Measurements from ENCODE around the gene MAN1A1.

Gene MAN1A1

DNA sequence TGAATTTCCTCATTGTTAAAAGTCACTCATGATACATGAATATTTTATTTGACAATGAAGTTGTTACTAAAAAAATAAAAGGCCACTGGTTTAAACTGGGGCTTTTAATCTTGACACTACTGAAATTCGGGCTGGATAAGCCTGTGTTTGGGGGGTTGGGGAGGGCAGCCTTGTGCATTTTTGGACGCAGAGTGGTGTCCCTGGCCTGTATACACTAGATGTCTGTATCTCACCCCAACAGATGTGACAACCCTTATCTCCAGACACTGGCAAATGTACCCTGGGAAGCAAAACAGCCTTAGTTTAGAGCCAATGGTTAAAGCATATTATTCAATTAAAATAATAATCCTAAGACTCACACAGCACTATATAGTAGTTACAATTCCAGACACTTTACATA lies 24.8 kb downstream of the MAN1A1 start:
- no peak for DNase-seq

DNA sequence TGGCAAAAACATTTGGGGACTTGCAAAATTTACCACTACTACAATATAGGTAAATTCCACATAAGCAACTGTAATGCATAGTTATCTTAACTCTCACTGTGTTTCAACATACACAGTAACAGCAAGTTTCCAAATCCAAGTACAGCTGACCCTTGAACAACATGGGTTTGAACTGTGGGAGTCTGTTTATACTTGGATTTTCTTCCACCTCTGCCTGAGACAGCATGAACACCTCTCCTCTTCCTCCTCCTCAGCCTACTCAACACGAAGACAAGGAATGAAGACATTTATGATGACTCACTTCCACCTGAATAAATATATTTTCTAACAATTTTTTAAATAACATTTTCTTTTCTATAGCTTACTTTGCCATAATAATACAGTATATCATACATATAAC lies 25.6 kb downstream of the MAN1A1 start:
- DNase-seq = no peak

DNA sequence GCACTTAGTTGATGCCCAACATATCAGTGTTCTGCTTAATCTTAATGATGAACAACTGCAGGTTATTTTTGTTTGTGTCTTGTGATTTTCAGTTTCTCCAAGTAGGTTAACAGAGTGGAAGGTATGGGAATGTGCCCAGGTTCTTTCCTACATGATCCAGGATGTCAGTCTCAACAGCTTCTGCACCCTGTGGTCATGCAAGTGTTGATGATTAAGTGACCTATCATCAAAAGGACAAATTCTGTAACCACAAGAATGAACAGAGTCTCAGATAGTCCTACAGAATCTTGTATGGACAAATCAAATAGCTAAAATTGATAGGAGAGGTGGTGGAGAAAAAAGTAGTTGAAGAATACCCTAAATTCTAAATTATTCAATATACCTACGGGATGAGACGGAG lies 26.1 kb downstream of the MAN1A1 start:
- DNase-seq = no peak

DNA sequence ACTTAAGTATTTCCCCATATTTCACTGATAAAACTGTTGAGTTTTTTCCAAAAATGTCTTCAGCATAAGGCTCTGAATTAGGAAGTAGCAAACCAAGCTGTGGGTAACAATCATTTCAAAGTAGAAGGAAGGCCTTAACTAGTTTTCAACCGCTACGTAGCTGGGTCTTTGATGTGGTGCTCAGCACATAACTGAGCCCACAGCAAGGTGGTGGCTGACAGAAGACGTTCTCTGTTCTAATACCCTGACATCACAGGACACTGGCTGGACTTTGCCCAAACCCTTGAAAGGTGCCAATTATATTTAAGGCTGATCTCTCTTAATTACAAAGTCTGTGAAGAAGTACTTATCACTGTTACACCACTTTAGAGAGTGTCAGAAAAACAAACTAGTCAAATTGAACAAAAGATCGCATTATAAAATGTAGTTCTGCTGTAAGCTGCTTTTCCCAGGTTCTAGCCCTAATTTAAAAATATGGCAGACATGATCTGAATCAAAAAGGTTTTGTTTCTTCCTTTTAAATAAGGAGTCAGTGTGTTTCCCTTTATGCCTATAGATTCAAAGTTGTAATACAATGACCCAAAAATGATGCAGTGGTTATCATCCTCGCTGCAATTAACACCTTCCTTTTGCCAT lies 26.7 kb downstream of the MAN1A1 start:
- DNase-seq = no peak

DNA sequence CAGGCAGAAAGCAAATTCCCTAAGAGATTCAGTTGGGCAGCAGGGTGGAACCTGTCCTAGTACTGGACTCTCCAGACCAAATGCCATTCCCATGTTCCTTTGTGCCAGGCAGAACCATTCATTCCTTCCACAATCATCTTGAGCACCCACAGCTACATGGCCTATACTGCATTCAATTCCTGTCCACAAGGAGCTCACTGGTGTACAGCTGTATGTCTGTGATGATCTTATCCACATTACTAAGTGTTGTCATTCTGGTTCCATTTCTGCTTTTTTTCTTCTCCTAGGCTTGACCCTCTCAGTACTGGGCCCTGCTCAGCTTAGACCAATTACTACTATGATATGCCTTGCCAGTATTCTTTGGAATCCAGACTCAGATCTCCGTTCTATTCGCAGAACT lies 27.5 kb downstream of the MAN1A1 start:
- no peak for DNase-seq

DNA sequence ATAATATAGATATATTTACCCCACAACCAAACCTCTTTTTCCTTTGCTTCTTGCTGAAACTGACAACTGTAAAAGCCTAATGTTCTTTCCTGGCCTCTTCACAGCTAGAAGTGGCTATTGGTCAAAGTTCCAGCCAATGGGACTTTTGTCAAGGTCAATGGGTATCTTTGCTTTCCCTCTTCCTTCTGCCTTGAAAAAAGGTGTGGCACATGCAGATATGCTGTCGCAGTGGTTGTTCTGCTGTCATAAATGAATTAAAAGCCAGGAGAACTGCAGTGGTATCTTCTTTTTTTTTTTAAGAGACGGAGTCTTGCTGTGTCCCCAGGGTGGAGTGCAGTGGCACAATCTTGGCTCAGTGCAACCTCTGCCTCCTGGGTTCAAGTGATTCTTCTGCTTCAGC lies 29.9 kb downstream of the MAN1A1 start:
- no peak for DNase-seq

DNA sequence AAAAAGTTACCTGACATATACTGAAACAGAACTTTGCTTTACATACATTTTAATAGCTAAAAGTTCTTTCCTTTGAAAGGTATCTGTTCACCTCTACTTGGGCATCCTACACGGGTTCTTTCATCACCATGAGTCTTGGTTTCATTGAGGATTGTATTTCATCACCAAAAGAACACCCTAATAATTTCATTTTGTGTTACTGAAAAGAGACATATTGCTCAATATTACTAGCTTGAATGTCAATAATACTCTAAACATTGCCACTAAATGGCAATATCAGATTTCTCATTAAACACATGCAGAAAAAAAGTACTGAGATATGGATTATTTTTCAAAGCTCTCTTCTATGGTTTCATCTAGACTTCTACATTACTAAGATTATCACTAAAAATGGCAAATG lies 30.8 kb downstream of the MAN1A1 start:
- no peak for DNase-seq

DNA sequence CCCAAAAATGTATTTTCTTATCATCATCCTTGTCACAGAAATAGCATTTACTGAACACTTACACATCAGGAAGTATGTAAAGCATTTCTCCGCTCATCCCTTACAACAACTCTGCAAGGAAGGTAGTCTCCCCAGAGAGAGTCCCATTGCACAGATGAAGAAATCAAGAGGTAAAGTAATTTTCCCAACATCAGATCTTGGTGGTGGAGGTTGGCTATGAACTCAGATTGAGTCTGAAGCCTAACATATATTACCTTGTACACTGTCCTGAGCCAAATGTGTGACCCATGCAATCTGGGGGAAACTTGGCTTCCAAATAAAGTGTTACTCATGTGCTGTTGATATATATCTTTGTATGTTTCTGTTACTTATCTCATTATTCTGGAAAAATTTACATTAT lies 31.4 kb downstream of the MAN1A1 start:
- no peak for DNase-seq

DNA sequence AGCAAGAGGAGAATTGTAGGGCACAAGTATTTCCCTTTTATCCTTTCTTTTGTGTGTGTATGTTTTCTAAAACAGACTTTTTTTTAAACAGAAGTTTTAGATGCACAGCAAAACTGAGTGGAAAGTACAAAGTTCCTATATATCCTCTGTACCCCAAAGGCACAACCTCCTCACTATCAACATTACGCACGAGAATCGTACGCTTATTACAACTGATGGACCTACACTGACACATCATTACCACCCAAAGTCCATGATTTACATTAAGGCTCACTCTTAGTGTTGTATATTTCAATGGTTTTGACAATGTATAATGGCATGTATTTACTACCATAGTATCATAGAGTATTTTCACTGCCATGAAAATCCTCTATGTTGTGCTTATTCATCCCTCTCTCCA lies 32.6 kb downstream of the MAN1A1 start:
- no peak for DNase-seq

DNA sequence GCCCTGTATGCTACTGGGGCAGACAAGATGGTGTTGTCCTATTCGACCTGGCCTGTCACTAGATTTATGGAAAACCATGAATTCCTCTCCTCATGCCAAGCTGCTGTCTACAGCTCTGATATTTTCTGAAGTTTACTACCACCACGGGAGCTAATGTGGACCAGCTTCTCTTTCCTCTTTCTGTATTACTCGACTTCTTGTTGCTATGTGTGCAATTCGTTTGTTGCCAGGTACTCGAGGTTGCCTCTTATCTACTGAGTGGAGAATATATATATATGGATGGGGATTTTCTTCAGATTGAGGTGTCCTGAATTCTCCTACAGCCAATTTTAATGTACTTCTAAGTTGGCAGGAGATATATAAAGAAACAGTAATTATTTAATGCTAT lies 34.7 kb downstream of the MAN1A1 start:
- no peak for DNase-seq

DNA sequence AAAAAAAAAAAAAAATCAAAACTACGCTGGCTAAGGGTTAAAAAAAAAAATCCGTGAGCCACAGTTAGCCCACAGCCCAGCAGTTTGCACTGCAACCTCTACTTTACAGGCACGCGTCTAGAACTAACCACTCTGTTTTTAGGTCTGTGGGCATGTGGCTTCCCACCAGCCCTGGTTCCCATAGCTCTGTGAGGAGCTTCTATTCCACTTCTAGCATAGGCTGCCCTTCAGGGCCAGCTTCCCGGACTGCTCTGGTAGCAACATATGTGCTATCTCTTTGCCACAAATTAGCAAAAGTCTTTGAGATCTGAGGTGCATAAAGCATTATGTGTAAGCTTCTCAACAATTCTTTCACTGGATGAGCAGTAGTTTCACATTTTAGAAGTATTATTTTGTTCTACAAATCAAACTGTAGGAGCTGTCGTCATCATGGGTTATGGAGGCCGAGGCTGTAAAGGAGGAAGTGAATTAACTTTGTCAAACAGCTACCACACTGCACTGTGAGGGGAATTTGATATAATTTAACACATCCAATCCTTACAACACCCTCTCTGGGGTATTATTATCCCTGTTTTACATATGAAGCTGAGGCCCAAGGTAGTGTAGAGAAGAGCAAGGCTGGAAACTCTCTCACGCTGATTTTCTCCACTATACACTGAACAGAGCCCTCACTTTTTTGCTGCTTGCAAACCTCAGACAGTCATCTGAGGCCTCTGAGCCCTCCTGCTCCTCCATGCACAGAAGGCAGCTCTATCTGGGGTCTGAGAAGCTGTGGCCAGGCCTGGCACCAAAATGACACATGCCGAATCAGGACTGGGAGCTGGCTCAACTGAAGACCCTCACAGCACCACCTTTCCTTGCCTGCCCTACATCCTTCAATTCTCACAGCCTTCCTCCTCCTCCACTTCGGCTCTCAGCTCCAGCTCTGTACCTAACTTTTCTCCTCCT lies 35.4 kb downstream of the MAN1A1 start:
- DNase-seq = no peak

DNA sequence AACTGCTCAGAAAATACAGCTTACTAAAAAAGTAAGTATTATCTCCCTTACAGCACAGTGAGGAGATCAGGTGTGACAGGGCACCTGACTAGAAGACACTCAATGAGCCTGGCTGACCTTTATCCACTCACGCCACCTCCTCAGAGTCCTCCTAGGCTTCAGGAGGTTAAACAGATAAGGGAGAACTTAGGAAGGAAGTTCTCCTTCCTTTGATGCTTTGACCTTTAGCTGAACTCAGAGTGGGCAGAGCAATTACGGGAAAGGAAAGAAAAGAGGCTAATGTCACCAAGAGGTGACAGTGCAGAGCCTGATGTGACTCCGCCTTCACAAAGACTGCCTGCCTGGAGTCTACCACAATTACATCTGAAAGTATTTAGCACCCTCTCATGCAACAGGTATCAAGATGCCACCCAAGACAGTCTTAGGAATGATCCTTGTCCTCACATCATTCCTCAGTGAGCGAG lies 36.7 kb downstream of the MAN1A1 start:
- no peak for DNase-seq

DNA sequence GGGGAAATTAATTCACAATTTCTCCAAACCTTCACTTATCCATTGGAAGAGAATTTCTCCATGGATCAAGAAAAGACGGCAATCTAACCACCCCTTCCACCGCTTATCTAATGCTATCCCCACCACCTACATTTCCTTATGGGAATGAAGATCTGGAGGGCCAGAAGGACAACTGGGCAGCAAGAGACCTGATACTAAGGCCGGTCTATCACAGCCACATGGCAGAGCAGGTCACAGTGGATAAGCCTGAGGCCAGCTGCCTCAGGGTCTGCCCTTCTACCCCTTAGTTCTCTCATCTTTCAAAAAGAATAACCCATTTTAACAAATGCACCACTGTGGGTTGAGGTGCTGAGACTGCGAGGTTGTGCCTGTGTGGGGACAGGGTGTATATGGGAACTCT lies 37.1 kb downstream of the MAN1A1 start:
- no peak for DNase-seq

DNA sequence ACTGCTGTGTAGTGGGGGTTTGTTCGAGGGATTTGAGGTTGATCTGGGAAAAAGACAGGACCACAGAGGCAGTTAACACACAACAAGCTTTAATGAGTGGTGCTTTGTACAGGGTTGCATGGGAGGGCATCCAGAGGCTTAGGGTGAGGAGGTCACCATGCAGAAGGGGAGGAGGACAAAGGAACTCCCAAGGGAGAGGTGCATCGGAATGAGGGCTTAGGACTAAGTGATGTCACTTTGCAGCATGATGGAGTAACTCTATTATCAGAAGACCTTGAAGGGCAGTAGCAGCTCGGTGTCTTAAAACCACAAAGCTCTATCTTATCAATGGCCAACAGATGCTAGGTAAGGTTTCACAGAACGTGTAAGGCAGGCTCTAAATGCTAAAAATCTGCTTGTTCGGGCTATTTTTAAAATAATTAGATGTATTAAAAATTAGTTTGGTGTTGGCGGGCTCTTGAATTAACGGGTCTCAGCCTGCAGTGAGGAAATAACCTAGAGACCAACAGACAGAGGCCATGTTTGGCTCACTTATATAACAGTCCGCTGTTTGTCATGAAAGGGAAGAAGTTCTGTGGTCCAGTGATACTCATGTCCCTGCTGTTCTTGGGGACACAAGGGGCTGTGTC lies 37.9 kb downstream of the MAN1A1 start:
- no peak for DNase-seq

DNA sequence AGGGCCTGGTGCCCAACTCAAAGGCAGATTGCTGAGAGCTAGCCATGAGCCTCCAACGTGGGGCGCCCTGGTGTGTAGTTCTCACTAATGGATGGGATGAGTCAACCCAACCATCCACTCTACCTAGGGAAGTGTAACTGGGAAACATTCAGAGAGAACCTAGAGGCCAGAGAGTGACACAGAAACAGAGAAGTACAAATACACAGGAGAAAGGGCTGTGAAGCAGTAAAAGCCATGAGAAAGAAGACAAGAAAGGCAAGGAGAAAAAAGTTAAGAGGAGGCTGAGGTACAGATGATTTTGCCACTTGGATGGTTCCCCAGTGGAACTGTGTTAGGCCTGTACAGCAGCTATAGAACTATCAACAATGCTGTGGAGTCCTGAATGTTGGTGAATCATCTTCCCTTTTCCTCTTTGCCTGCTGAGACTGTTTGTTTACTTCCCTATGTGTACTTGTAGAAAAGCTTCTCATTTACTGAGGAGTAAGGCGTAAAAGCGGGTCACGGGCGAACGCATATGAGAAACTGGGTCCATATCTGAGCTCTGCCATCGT lies 39.0 kb downstream of the MAN1A1 start:
- no peak for DNase-seq

DNA sequence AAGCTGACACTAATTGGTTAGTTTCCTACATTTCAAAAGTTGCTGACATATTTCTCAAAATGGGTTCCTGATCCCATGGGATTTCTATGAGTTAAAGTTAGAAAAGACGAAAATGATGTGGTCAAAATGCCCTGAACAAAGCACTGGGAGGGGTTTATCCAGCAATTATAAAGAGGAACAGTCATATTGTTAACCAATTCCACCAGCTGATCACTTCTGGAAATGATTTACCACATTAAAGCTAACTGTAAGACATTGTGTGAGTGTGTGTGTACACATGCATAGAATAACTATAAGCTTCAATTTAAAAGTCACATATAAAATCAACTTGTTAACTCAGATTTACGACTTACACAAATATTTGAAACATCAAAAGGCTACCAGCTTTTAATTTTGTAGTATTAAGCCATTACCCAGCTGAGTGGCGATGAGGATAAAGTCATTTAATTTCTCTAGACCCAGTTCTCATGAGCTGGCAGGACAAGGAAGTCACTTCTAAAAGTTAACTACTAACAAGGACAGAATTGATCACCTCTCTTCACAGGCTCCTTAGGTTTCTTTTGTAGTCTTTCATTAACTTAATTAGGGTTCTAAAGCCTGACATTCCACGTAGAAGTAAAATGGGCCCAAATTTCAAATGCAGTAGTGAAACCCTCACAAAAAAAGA lies 40.4 kb downstream of the MAN1A1 start:
- no peak for DNase-seq

DNA sequence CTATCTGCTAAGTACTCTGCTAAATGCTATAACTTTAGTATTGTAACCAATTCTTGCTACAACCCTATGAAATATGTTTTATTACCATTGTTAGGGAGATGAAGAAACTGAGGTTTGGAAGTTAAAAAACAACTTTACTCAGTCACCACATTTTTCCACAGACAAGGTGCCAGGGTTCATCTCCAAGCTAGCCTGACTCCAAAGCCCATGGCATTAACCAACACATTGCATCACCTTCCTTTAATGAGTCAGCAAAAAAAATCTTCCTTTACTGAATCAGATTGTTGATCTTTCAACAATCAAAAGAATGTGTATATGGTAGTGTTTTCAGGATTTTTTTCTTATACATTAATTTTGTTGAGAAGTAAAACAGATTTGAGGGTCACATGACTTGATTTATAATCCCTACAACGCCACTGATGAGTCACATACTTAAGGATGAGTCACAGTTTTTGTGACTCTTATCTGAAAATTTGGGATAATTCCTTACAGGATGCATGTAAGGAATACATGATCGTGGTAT lies 41.5 kb downstream of the MAN1A1 start:
- no peak for DNase-seq

DNA sequence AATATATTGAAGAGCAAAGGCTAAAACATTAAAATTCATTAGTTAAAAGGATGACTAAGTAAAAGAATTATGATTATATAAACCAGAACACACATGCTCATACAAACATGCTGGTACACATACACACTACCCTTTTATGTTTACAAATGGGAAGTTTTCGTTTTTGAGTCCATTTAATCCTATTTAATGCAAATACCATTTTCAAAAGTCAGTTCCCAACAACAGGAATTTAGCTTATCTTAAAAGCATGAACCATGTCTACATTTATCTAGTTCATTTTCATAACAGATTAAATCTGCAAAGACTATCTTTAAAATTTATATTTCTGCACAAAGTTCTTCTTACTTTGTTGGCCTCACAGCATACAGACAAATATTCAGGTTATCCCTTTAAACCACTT lies 42.5 kb downstream of the MAN1A1 start:
- DNase-seq = no peak

DNA sequence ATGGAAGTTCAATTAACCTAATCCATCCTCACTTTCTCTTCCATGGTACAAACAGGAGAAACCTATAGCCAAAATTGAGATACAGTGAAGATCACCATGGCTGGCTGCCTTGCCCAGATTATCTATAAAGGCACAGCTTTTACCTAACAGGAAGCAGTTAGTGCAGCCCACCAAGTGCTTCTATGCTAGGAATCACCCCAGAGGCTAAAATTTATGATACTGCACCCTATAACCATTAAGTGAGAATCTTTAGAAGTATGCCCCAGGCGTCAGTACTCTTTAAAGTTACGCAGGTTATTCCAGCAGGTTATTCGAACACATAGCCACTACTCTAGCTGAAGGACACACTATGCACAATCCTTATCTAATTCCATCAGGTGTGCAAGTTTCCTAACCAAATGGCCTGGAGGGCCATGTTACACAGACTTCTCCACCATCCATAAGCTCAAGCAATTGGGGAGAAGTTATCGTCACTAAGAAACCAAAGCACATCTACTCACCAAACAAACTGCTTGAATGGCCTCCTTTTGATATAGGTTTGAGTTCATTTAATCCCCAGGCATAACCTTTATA lies 43.1 kb downstream of the MAN1A1 start:
- no peak for DNase-seq

DNA sequence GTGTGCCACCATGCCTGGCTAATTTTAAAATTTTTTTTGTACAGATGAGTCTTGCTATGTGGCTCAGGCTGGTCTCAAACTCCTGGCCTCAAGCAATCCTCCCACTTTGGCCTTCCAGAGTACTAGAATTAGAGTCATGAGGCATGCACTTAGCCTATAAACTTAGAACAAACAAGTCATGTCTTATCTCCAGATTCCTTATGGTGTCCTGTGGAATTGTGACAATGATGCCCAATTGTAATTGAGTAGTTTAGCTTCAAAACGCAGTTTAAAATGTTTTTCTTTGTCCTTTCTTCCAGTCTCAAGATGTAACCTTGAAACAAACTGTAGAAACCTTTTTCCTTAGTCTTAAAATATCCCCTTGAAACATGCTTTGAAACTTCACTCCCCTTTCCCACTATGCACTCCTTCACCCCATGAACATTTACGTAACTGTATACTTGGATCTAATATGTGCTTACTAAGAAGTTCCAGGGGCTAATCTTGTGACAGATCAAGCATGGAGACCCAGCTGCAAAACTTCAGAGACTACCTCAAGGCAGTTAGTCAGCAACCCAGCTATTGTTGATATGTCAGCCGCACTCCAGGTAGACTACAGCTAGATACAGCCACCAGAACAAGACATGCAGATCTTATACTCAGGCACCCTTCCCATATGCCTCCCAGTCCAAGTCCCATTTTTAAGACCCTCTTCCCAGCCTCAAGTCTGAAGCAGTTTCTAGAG lies 46.2 kb downstream of the MAN1A1 start:
- DNase-seq = no peak

DNA sequence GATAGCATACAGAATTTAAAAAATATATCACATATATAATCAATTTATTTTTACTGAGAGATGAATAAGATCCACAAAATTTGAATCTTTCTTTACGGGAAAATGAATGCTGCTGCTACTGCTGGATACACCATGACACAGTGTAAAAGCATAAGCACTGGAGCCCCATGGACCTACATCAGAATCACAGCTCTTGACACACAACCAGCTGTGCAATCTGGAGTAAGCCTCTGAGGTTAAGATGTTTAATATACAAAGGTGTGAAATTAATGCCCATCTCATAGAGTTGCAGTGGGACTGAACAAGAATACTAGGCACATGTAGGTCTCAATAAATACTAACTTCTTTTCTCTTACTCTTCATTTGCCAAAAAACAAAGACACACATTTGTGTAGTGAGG lies 48.1 kb downstream of the MAN1A1 start:
- no peak for DNase-seq

DNA sequence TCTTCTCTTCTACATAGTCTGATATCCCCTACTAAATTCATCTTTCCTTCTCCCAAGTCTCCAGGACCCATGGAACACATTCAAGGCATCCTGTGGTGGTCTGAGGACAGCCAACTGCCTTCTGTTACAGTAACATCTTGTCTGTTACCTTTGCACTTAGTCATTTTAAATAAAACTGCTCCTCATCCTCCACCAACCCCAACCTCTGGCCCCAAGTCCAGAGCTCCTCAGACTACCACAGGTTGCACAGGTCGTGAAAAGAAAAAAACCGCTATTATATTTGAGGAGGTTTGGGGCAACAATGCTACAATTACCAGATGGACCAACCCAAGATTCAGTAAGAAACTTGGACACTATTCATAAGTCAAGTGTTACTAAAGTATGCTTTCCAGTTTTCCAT lies 49.9 kb downstream of the MAN1A1 start:
- no peak for DNase-seq
